ENCODE results near the gene EIF2S2.

GRCh38 chr20:34096699-34097444, 15.2 kb downstream of the EIF2S2 start:
- TF ChIP-seq CTCF (IDR thresholded peaks at IDR 0.05) (no peak), POLR2AphosphoS5 (IDR thresholded peaks at IDR 0.05; ENCODE audit: insufficient read depth in 1 of 2, low read depth in 1 of 2) (no peak), POLR2A (IDR thresholded peaks at IDR 0.05) (no peak)

All from vagina (tissue), 2 donors.